H1 (cell line): ENCODE measurements around the gene GAN. TPM values are rescaled to one million over a fixed set of nuclear protein-coding genes. Genes with fewer than 3 reads are reported as not detected.

Source experiments
- CHD1 ChIP-seq: IDR thresholded peaks from 2 replicates; pipeline ENCODE4 v1.6.1; 2012; ENCODE audit warnings: low read depth, low read length, improper control_type of control experiment
- EP300 ChIP-seq, 2 experiments: IDR thresholded peaks; 1 replicate in 1 of 2; 2 replicates in 1 of 2; pipeline ENCODE4 v1.6.1; 2011 to 2012; ENCODE audit warnings: low read depth in 2 of 2, low read length in 2 of 2, mild to moderate bottlenecking in 2 of 2, borderline replicate concordance in 1 of 2, inconsistent platforms in 1 of 2, moderate library complexity in 1 of 2
- EZH2 ChIP-seq: fragments of 200-600 bp; sonication (generic); IDR thresholded peaks from 2 replicates; pipeline ENCODE4 v1.7.1; 2012; ENCODE audit warnings: low read depth, mild to moderate bottlenecking, moderate library complexity, low read length, inconsistent platforms; ENCODE audit not compliant: severe bottlenecking
- PHF8 ChIP-seq: fragments of 200-600 bp; sonication (generic); conservative IDR thresholded peaks from 2 replicates; pipeline ENCODE4 v1.7.1; 2012; ENCODE audit warnings: low read depth, mild to moderate bottlenecking, inconsistent platforms, low read length, moderate library complexity
- RAD21 ChIP-seq, 2 experiments: IDR thresholded peaks in 1 of 2; conservative IDR thresholded peaks in 1 of 2; 2 replicates each; pipeline ENCODE4 v1.6.1; 2011; ENCODE audit warnings: low read depth in 2 of 2, low read length in 2 of 2, improper control_type of control experiment in 1 of 2, inconsistent platforms in 1 of 2, mild to moderate bottlenecking in 1 of 2, moderate library complexity in 1 of 2
- SIN3A ChIP-seq, 2 experiments: IDR thresholded peaks in 1 of 2; conservative IDR thresholded peaks in 1 of 2; 2 replicates each; pipeline ENCODE4 v1.6.1; 2011 to 2012; ENCODE audit warnings: low read length in 2 of 2, improper control_type of control experiment in 1 of 2, low read depth in 1 of 2, mild to moderate bottlenecking in 1 of 2
- SP2 ChIP-seq: IDR thresholded peaks from 2 replicates; pipeline ENCODE4 v1.6.1; 2012; ENCODE audit warnings: mild to moderate bottlenecking, low read length, inconsistent platforms
- TCF12 ChIP-seq: IDR thresholded peaks from 2 replicates; pipeline ENCODE4 v1.6.1; 2011; ENCODE audit warnings: low read depth, mild to moderate bottlenecking, low read length
- polyA plus RNA-seq, 7 experiments: library from polyadenylated mRNA; depleted of rRNA in 3 of 7; stranded (reverse) in 5 of 7; unstranded in 2 of 7; fragments of >200 nt in 5 of 7; fragments of 200-250 nt in 2 of 7; gene quantifications; 1 replicate in 5 of 7; 2 replicates in 1 of 7; 4 replicates in 1 of 7; pipeline versions ENCODE4 v1.2.1 to v1.2.3, GENCODE V29; 2011 to 2013; ENCODE audit warnings: missing spikeins in 2 of 7, mixed read lengths in 2 of 7
- total RNA-seq: library from RNA; stranded (reverse); fragmentation: NEBNext Ultra II Directional; extraction: Animal tissue kit (Norgen Biotek cat#: 25700); gene quantifications from 2 replicates; pipeline ENCODE4 v1.2.1, GENCODE V29; 2021
- TF ChIP-seq, protein P1 (sequence below): IDR thresholded peaks from 2 replicates; pipeline ENCODE4 v1.6.1; 2011; ENCODE audit warnings: low read length, improper control_type of control experiment

The GAN gene
- total and polyA plus RNA-seq, 2 of the 8 experiments (the other 6 are each of a cell fraction or from before 2014, with no cell fraction given), result 4.5 to 23.9 TPM

DNA sequence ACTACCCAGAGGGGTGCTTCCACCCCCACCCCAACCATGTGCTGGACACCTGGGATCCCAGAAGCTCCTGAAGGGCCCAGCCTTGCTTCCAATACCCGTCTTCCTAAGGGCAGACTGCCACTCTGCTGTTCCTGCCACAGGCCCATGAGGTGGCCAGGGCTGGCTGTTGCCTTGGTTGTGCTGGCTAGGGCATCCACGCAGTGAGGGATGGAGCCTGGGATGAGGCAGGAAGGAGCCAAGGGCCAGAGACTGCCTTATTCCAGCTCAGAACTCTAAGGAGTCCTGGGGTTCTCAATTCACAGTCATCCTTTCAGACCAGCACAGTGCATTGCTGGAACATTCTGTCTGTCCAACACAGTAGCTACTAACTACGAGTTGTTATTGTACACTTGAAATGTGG, 38.4 kb upstream of the GAN start (continued):
- TF ChIP-seq, protein P1, sequence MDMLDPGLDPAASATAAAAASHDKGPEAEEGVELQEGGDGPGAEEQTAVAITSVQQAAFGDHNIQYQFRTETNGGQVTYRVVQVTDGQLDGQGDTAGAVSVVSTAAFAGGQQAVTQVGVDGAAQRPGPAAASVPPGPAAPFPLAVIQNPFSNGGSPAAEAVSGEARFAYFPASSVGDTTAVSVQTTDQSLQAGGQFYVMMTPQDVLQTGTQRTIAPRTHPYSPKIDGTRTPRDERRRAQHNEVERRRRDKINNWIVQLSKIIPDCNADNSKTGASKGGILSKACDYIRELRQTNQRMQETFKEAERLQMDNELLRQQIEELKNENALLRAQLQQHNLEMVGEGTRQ, result no peak
- TF ChIP-seq PHF8 (no peak), EZH2 (no peak), SIN3A (conservative IDR thresholded peaks at IDR 0.05 in 1 of 2, IDR thresholded peaks at IDR 0.05 in 1 of 2; ENCODE audit: low read depth in 1 of 2, low read length in 2 of 2) (no peak), SP2 (no peak), CHD1 (no peak), EP300 (IDR thresholded peaks at IDR 0.05; ENCODE audit: borderline replicate concordance in 1 of 2, low read depth in 2 of 2, low read length in 2 of 2) (no peak), RAD21 (IDR thresholded peaks at IDR 0.05 in 1 of 2, conservative IDR thresholded peaks at IDR 0.05 in 1 of 2; ENCODE audit: low read depth in 2 of 2, low read length in 2 of 2) (no peak), TCF12 (no peak)
